ENCODE measurements around the gene CABP4. TPM values are rescaled to one million over a fixed set of nuclear protein-coding genes. Genes with fewer than 3 reads are reported as not detected.

CABP4 gene
- total RNA-seq, 1 experiment from 2014 or later = not detected

DNA sequence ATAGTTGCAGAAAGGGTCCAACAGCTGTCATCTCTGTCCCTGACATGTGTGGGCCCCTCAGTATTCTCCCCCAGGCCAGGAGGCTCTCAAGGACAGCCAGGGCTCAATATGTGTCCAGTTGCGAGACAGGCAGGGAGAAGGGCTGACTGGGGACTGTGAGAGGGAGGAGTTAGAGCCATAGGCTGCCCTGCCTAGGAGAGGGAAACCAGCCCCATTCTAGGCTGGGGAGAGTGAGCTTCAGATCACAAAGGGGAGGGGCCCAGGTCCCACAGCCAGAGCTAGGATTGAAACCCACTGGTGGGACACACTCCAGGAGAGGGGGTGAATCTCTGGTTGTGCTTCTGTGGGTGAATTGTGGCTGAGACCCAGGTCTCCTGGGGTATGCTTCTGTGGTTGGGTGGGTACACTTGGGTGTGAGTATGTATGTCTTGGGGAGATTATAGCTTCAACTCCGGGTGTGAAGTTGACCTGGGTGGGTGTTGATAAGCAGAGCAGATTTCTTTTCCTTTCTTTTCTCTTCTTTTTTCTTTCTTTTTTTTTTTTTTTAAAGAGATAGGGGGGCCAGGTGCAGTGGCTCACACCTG, 41.8 kb upstream of the CABP4 start:
- no peak for DNase-seq
- Mint-ChIP-seq H3K9me3 (ENCODE audit: unreplicated experiment) (no peaks in the 10 kb centered on the region), H3K4me1 (ENCODE audit: low read depth, unreplicated experiment) (peaks cover 18% of the 10 kb centered on the region), H3K4me3 (ENCODE audit: unreplicated experiment) (no peak overlapping the region), H3K27me3 (ENCODE audit: insufficient read depth, unreplicated experiment) (no peaks in the 10 kb centered on the region), H3K27ac (ENCODE audit: unreplicated experiment) (no peak overlapping the region), H3K36me3 (ENCODE audit: insufficient read depth, unreplicated experiment) (peaks cover 6% of the 10 kb centered on the region)
- CTCF ChIA-PET = interaction anchor here (0.5 to 4.8 kb wide), 2 partner anchors 12 to 40 kb away, joined by 9 to 27 read pairs; partner anchors contain the start of genes CLCF1 and PPP1CA
- no peaks in the 10 kb centered on the region for H3K36me3 ChIP-seq (ENCODE audit: control insufficient read depth, insufficient read depth, low read length)
- POLR2A ChIA-PET = interaction anchor here (0.5 to 1.2 kb wide), 3 partner anchors 12 to 416 kb away, joined by 3 to 4 read pairs (median 3); partner anchors contain the start of gene PPP1CA
- no peak overlapping the region for H3K4me3 ChIP-seq (ENCODE audit: low read depth, low read length)
- H3K9me3 ChIP-seq = no peaks in the 10 kb centered on the region
- TF ChIP-seq, protein P1, sequence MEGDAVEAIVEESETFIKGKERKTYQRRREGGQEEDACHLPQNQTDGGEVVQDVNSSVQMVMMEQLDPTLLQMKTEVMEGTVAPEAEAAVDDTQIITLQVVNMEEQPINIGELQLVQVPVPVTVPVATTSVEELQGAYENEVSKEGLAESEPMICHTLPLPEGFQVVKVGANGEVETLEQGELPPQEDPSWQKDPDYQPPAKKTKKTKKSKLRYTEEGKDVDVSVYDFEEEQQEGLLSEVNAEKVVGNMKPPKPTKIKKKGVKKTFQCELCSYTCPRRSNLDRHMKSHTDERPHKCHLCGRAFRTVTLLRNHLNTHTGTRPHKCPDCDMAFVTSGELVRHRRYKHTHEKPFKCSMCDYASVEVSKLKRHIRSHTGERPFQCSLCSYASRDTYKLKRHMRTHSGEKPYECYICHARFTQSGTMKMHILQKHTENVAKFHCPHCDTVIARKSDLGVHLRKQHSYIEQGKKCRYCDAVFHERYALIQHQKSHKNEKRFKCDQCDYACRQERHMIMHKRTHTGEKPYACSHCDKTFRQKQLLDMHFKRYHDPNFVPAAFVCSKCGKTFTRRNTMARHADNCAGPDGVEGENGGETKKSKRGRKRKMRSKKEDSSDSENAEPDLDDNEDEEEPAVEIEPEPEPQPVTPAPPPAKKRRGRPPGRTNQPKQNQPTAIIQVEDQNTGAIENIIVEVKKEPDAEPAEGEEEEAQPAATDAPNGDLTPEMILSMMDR (IDR thresholded peaks at IDR 0.05; ENCODE audit: insufficient read depth in 1 of 2, low read depth in 1 of 2, low read length in 1 of 2, severe bottlenecking in 1 of 2, unreplicated experiment in 1 of 2) = no peak
- BruUV-seq (replicated peaks) = no TSS peak
- intact Hi-C loops (cut with micrococcal nuclease; ENCODE audit: unreplicated experiment) = no loop called here
- H3K4me1 ChIP-seq = peaks cover 4% of the 10 kb centered on the region; the same call in 1 of the 2 replicates
- H3K27me3 ChIP-seq (replicated peaks; ENCODE audit: control insufficient read depth, insufficient read depth, low read length) = no peaks in the 10 kb centered on the region

DNA sequence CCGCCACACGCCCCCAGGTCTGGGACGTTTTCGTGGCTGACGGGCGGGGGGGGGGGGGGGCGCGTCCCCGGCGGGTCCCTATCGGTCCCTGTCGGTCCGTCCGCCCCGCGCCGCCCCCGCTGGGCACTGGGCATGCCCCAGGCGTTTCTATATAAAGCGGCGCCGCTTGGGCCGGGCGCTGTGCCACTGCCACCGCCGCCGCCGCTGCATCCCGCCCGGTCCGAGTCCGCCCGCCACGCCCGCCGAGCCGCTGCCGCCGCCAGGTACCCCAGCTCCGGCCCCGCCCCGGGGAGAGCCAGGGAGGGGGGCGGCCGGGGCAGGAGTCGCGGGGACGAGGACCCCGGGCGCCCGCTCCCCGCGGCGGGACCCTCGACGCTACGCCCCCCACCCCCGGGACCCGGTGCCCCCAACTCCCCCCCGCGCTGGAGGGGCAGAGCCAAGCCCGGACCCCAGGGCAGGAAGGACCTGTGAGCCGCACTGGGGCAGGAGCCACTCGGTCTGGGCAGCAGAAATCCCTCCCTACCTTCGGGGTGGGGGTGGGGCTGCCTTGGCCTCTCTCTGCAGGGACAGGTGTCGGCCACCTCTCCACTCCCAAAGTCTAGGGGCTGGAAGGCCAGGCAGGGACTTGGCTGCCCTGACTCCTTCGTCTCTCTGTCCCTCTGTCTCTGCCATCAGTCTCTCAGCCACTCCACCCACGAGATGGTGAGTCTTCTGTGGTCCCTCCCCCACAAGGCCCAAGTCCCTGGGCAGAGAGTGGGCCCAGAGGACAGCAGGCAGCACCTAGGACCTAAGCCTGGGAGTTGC, 39.5 kb upstream of the CABP4 start, which contains the start of gene CARNS1:
CARNS1 (plus strand) TSS at position 178 of the 804 bp plus-strand sequence; CDS start at position 700, 522 bp downstream.
- DNase-seq = no peak
- no peaks in the 10 kb centered on the region for H3K9me3 Mint-ChIP-seq (ENCODE audit: unreplicated experiment)
- H3K27me3 Mint-ChIP-seq (ENCODE audit: insufficient read depth, unreplicated experiment) = no peaks in the 10 kb centered on the region
- Histone ChIP-seq H3K4me3 (ENCODE audit: low read depth, low read length) (peak within 1 kb of the TSS; percentile 20), H3K36me3 (ENCODE audit: control insufficient read depth, insufficient read depth, low read length) (no peaks in the 10 kb centered on the region), H3K4me1 (peaks cover 15% of the 10 kb centered on the region), H3K9me3 (no peaks in the 10 kb centered on the region), H3K27me3 (replicated peaks; ENCODE audit: control insufficient read depth, insufficient read depth, low read length) (no peaks in the 10 kb centered on the region)
- POLR2A ChIA-PET = no interaction called here
- TF ChIP-seq, protein P1 (IDR thresholded peaks at IDR 0.05; ENCODE audit: insufficient read depth in 1 of 2, low read depth in 1 of 2, low read length in 1 of 2, severe bottlenecking in 1 of 2, unreplicated experiment in 1 of 2) = no peak
- no peak within 1 kb of the TSS for H3K27ac Mint-ChIP-seq (ENCODE audit: unreplicated experiment)
- peak within 1 kb of the TSS; percentile 64 for H3K4me3 Mint-ChIP-seq (ENCODE audit: unreplicated experiment)
- intact Hi-C loops (cut with micrococcal nuclease; ENCODE audit: unreplicated experiment) = no loop called here
- CTCF ChIA-PET = interaction anchor here (4.8 kb wide), 1 partner anchor 15 kb away, joined by 27 read pairs; the partner anchor contains the start of gene PPP1CA
- no TSS peak for BruUV-seq (replicated peaks)
- H3K4me1 Mint-ChIP-seq (ENCODE audit: low read depth, unreplicated experiment) = peaks cover 27% of the 10 kb centered on the region
- peaks cover 15% of the 10 kb centered on the region for H3K36me3 Mint-ChIP-seq (ENCODE audit: insufficient read depth, unreplicated experiment)
